ENCODE results near the gene PCDH9. TPM values are rescaled to one million over a fixed set of nuclear protein-coding genes. Genes with fewer than 3 reads are reported as not detected.

PCDH9 gene
- total RNA-seq, 1 experiment from 2014 or later, result 4.2 TPM

- H3K4me1 ChIP-seq (ENCODE audit: control insufficient read depth, insufficient read depth, low read length), result no peaks in the 10 kb centered on the region
- CTCF ChIA-PET, result no interaction called here
- in situ Hi-C loops (cut with HindIII; ENCODE audit: low pct_unique_long_range_greater_than_20kb, low sequenced_read_pairs), result no loop called here
- no peaks in the 10 kb centered on the region for H3K36me3 ChIP-seq (ENCODE audit: control insufficient read depth, insufficient read depth, low read length)
- no peaks in the 10 kb centered on the region for H3K27me3 ChIP-seq (ENCODE audit: control insufficient read depth, insufficient read depth, low read length)
- H3K4me3 ChIP-seq (ENCODE audit: low read depth in 2 of 2, low read length in 2 of 2), result no peak overlapping the region
- ATAC-seq (no peak), DNase-seq (ENCODE audit: low read depth, low spot score) (no peak)
- BruUV-seq (replicated peaks), result no TSS peak
- POLR2A ChIA-PET, result no interaction called here
- H3K9me3 ChIP-seq (ENCODE audit: control insufficient read depth, insufficient read depth, low read depth, low read length), result no peaks in the 10 kb centered on the region
- no peak overlapping the region for H3K27ac ChIP-seq (ENCODE audit: low read length)
- intact Hi-C loops (cut with micrococcal nuclease; ENCODE audit: unreplicated experiment), result no loop called here
- no peak for TF ChIP-seq CTCF (IDR thresholded peaks at IDR 0.05)
- TF ChIP-seq TCF7L2 (IDR thresholded peaks at IDR 0.05; ENCODE audit: low read depth, low read length), result no peak
- no peak for TF ChIP-seq REST (IDR thresholded peaks at IDR 0.05; ENCODE audit: insufficient read depth in 1 of 2, low read depth in 2 of 2, low read length in 1 of 2)
- no peak for TF ChIP-seq POLR2AphosphoS5 (IDR thresholded peaks at IDR 0.05; ENCODE audit: low read depth, low read length)
Measured at GRCh38 chr13:66748712-66749111, 481.4 kb downstream of the PCDH9 start.

GRCh38 chr13:66745307-66745706 lies 484.8 kb downstream of the PCDH9 start:
- Histone ChIP-seq H3K27ac (ENCODE audit: low read length) (no peak overlapping the region), H3K4me1 (ENCODE audit: control insufficient read depth, insufficient read depth, low read length) (no peaks in the 10 kb centered on the region), H3K27me3 (ENCODE audit: control insufficient read depth, insufficient read depth, low read length) (no peaks in the 10 kb centered on the region), H3K9me3 (ENCODE audit: control insufficient read depth, insufficient read depth, low read depth, low read length) (no peaks in the 10 kb centered on the region), H3K4me3 (ENCODE audit: low read depth in 2 of 2, low read length in 2 of 2) (no peak overlapping the region), H3K36me3 (ENCODE audit: control insufficient read depth, insufficient read depth, low read length) (no peaks in the 10 kb centered on the region)
- in situ Hi-C loops (cut with HindIII; ENCODE audit: low pct_unique_long_range_greater_than_20kb, low sequenced_read_pairs), result no loop called here
- ATAC-seq (no peak), DNase-seq (ENCODE audit: low read depth, low spot score) (no peak)
- TF ChIP-seq CTCF (IDR thresholded peaks at IDR 0.05), result no peak
- TF ChIP-seq TCF7L2 (IDR thresholded peaks at IDR 0.05; ENCODE audit: low read depth, low read length), result no peak
- TF ChIP-seq SIN3A (IDR thresholded peaks at IDR 0.05; ENCODE audit: borderline replicate concordance, insufficient read depth, low read depth, low read length), result no peak
- TF ChIP-seq REST (IDR thresholded peaks at IDR 0.05; ENCODE audit: insufficient read depth in 1 of 2, low read depth in 2 of 2, low read length in 1 of 2), result no peak
- no peak for TF ChIP-seq POLR2AphosphoS5 (IDR thresholded peaks at IDR 0.05; ENCODE audit: low read depth, low read length)
- ChIA-PET POLR2A (no interaction called here), CTCF (no interaction called here)
- no TSS peak for BruUV-seq (replicated peaks)
- intact Hi-C loops (cut with micrococcal nuclease; ENCODE audit: unreplicated experiment), result no loop called here
